Adrenal gland (tissue), 12 donors: ENCODE results near the gene ARF3. TPM values are rescaled to one million over a fixed set of nuclear protein-coding genes. Genes with fewer than 3 reads are reported as not detected.

Source experiments
- DNase-seq, 7 donors: peaks; one replicate each; pipeline ENCODE4 v3.0.0-alpha.2; 2019 to 2020
- H3K27ac ChIP-seq, 5 donors: fragments of 200-600 bp; sonication (generic) in 4 of 5; 1 replicate in 3 of 5; 2 replicates in 2 of 5; pipeline versions ENCODE4 v1.5.1 to v1.8.0; 2016 to 2020; ENCODE audit warnings: mild to moderate bottlenecking in 1 of 5
- H3K27me3 ChIP-seq: fragments of 200-600 bp; 2 replicates; pipeline ENCODE4 v1.8.0; 2021
- H3K36me3 ChIP-seq, 2 donors: fragments of 200-600 bp; replicated peaks in 1 of 2; 1 replicate in 1 of 2; 2 replicates in 1 of 2; pipeline versions ENCODE4 v1.5.1 to v1.8.0; 2018 to 2022
- H3K4me1 ChIP-seq, 2 donors: fragments of 200-600 bp; replicated peaks in 1 of 2; 1 replicate in 1 of 2; 2 replicates in 1 of 2; pipeline versions ENCODE4 v1.5.1 to v1.8.0; 2018 to 2021
- H3K4me3 ChIP-seq, 4 donors: fragments of 200-600 bp; sonication (generic) in 3 of 4; one replicate each; pipeline ENCODE4 v1.5.1; 2016 to 2018
- H3K9me3 ChIP-seq, 3 donors: fragments of 200-600 bp; sonication (generic) in 1 of 3; replicated peaks in 1 of 3; 1 replicate in 2 of 3; 2 replicates in 1 of 3; pipeline versions ENCODE4 v1.5.1 to v1.8.0; 2016 to 2021
- CTCF ChIP-seq, 6 experiments: fragments of 450-650 bp in 4 of 6; fragments of 200-600 bp in 2 of 6; sonication (generic) in 1 of 6; IDR thresholded peaks; 1 replicate in 5 of 6; 2 replicates in 1 of 6; pipeline versions ENCODE4 v1.5.1 to v1.8.0; 2016 to 2021; ENCODE audit warnings: antibody characterized with exemption in 6 of 6, mild to moderate bottlenecking in 2 of 6, moderate library complexity in 1 of 6
- POLR2A ChIP-seq, 2 donors: fragments of 450-650 bp; IDR thresholded peaks; one replicate each; pipeline ENCODE4 v1.6.1; 2017; ENCODE audit warnings: antibody characterized with exemption in 2 of 2, mild to moderate bottlenecking in 2 of 2, moderate library complexity in 1 of 2
- WGBS, 4 donors: extraction: QIAGEN DNeasy Blood & Tissue Kit in 2 of 4; methylation state at CpG; one replicate each; pipeline versions ENCODE4 v1.1.5 to v1.1.7; 2013 to 2017; 5-methylcytosine and 5-hydroxymethylcytosine counted together
- intact Hi-C, 2 donors: fragments of 100-400 bp; cut with DNase I; formaldehyde crosslinking; loops; one replicate each; pipeline versions ENCODE4 v1.14.1 to v1.15.0; 2022 to 2023
- polyA plus RNA-seq, 3 donors: library from polyadenylated mRNA; stranded (reverse); fragments of 200-250 nt in 2 of 3; fragments of 350-450 nt in 1 of 3; fragmentation: Illumina TruSeq in 1 of 3; extraction: RNeasy Lipid Tissue Mini Kit (QIAGEN cat#74804) in 1 of 3; gene quantifications; one replicate each; pipeline ENCODE4 v1.2.3, GENCODE V29; 2013 to 2014
- total RNA-seq, 9 donors: library from RNA; depleted of rRNA in 4 of 9; stranded (reverse); fragments of >200 nt in 4 of 9; fragments of 120-200 nt in 1 of 9; fragmentation: NEBNext Ultra II Directional in 1 of 9; extraction: Animal tissue kit (Norgen Biotek cat#: 25700) in 1 of 9; gene quantifications; one replicate each; pipeline versions ENCODE4 v1.1.0 to v1.2.4, GENCODE V29; 2013 to 2023
- donor health status: healthy with polysubstance abuse.
- donor health status: Bipolar disorder and iron deficiency.
- donor health status: DM: yes; HTN: yes; CAD: no.
- donor health status: DM: no; HTN: no; CAD: no.
- donor health status: DM: no; HTN: no; CAD: no.
- donor health status: DM: yes; HTN: yes; CAD: no.

Gene ARF3
- total and polyA plus RNA-seq, 12 donors, result 55.2 to 237 (median 105) TPM

GRCh38 chr12:48991247-48992050 lies 34.2 kb upstream of the ARF3 start:
- peak in 1 of 7 donors; percentile 51 for DNase-seq
- no peak for TF ChIP-seq POLR2A (IDR thresholded peaks at IDR 0.05)
- no peak for TF ChIP-seq CTCF (IDR thresholded peaks at IDR 0.05)
- intact Hi-C loops, result no loop called here
- no peaks in the 10 kb centered on the region for H3K36me3 ChIP-seq
- peaks cover 11% of the 10 kb centered on the region for H3K27me3 ChIP-seq
- no peaks in the 10 kb centered on the region for H3K9me3 ChIP-seq
- H3K27ac ChIP-seq, result no peak overlapping the region
- H3K4me1 ChIP-seq, result peaks cover 5 to 11% of the 10 kb centered on the region in 2 donors
- WGBS, 4 donors, result 49 to 67% (median 59%) methylated on average over 8 of the region's 8 CpGs
- H3K4me3 ChIP-seq, result no peak overlapping the region

- no peak for DNase-seq
- Histone ChIP-seq H3K27ac (no peak overlapping the region), H3K27me3 (peaks cover 11% of the 10 kb centered on the region), H3K9me3 (no peaks in the 10 kb centered on the region), H3K4me1 (peaks cover 5 to 11% of the 10 kb centered on the region in 2 donors), H3K4me3 (no peak overlapping the region), H3K36me3 (no peaks in the 10 kb centered on the region)
- intact Hi-C loops, result no loop called here
- no peak for TF ChIP-seq CTCF (IDR thresholded peaks at IDR 0.05)
- TF ChIP-seq POLR2A (IDR thresholded peaks at IDR 0.05), result no peak
These were observed 33.3 kb upstream of the ARF3 start for GRCh38 chr12:48990552-48990951.

- TF ChIP-seq POLR2A (IDR thresholded peaks at IDR 0.05) (no peak), CTCF (IDR thresholded peaks at IDR 0.05) (peak; percentile 58 to 85 (median 73))
- WGBS, 4 donors, result 24 to 46% (median 28%) methylated on average over 9 to 16 of the region's 16 CpGs
- intact Hi-C loops, result loop anchor here in 1 of 2 donors (10.0 kb wide), 1 partner anchor 53 kb away; no protein-coding TSS in a partner anchor
These were observed 30.9 kb upstream of the ARF3 start for GRCh38 chr12:48988030-48988649.

DNA sequence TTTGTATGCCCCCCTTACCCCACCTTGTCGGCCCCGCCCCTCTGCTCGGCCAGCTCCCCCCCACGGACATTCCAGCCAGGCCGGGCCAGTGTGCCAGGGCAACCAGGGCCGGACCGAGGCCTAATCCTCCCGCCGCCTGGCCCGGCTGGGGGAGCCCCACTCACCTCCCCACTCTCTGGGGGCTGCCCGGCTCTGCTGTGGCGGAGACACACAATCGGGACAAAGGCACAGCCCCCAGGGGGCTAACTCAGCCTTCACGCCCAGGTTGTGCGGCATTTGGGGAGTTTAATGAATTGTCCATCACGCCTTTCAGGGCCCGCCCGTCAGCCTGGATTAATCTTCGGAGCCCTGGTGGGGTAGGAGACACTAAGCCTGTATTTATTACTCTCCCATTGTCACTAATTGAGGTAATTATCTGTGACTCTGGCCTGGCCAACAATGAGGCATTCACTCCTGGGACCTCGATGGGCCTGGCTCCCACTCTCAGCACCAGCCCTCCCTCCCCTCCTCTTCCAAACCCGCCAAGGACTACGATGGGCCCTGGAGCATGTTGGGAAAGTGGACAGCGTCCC lies 29.5 kb upstream of the ARF3 start:
- no peak for DNase-seq
- H3K9me3 ChIP-seq, result no peaks in the 10 kb centered on the region
- 70 to 79% (median 73%) methylated on average over 15 to 23 of the region's 23 CpGs for WGBS, 4 donors

More at GRCh38 chr12:48988030-48988649, 30.9 kb upstream of the ARF3 start:
- Histone ChIP-seq H3K4me1 (no peaks in the 10 kb centered on the region), H3K27me3 (peaks cover 15% of the 10 kb centered on the region), H3K36me3 (no peaks in the 10 kb centered on the region), H3K27ac (no peak overlapping the region), H3K9me3 (no peaks in the 10 kb centered on the region), H3K4me3 (no peak overlapping the region)
- peak; percentile 57 to 82 (median 68) for DNase-seq

More for the DNA sequence above, 29.5 kb upstream of the ARF3 start:
- no peaks in the 10 kb centered on the region for H3K4me1 ChIP-seq
- no peak overlapping the region for H3K4me3 ChIP-seq
- peaks cover 25% of the 10 kb centered on the region for H3K27me3 ChIP-seq
- H3K36me3 ChIP-seq, result no peaks in the 10 kb centered on the region
- TF ChIP-seq CTCF (IDR thresholded peaks at IDR 0.05) (no peak), POLR2A (IDR thresholded peaks at IDR 0.05) (no peak)
- intact Hi-C loops, result loop anchor here in 1 of 2 donors (10.0 kb wide), 1 partner anchor 52 kb away; no protein-coding TSS in a partner anchor
- H3K27ac ChIP-seq, result no peak overlapping the region
